ENCODE data around the gene DCTD. TPM values are rescaled to one million over a fixed set of nuclear protein-coding genes. Genes with fewer than 3 reads are reported as not detected.

DCTD gene
- total and polyA plus RNA-seq, 2 experiments from 2014 or later, result 39.3 to 40.3 TPM

DNA sequence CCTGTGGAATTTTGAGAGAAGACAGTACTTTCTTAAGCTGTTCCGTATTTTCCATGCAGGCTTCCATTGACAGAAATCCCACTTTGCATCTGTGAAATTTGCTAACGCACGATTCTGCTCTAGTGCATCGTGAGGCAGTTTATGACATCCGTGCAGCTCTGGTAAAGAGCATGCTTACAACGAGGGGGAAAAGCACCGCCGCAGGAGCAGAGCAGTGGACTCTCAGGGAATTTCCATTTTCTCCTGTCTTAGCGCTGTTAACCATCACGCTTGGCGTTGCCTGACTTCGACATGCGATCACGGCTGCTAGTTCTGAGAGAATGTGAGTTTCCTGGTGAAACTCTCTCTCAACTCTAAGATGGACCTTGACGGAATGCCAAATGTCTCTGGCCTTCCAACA lies 43.9 kb downstream of the DCTD start:
- peaks cover 7% of the 10 kb centered on the region for H3K27me3 Mint-ChIP-seq (ENCODE audit: insufficient read depth, low read depth, poor library complexity)
- no peak overlapping the region for H3K27ac Mint-ChIP-seq
- H3K36me3 Mint-ChIP-seq (ENCODE audit: low read depth), result no peaks in the 10 kb centered on the region; the same call in 2 of the 3 replicates
- Histone ChIP-seq H3F3A (replicated peaks; ENCODE audit: low read depth) (no peaks in the 10 kb centered on the region), H3K27me3 (ENCODE audit: insufficient read depth) (no peaks in the 10 kb centered on the region), H3K4me3 (no peak overlapping the region), H3K27ac (ENCODE audit: low read depth) (no peak overlapping the region), H3K79me2 (replicated peaks; ENCODE audit: insufficient read depth) (no peaks in the 10 kb centered on the region), H3K9me2 (ENCODE audit: insufficient read depth) (0 out of 2 replicates have a peak, but pooled peaks cover 8% of the 10 kb centered on the region), H3K4me1 (ENCODE audit: insufficient read depth) (no peaks in the 10 kb centered on the region), H3K4me2 (no peak overlapping the region), H3K36me3 (ENCODE audit: insufficient read depth) (no peaks in the 10 kb centered on the region), H2AFZ (no peak overlapping the region), H4K20me1 (replicated peaks; ENCODE audit: insufficient read depth) (no peaks in the 10 kb centered on the region)
- TF ChIP-seq ZNF331 (CRISPR knock-in tag; IDR thresholded peaks at IDR 0.05; ENCODE audit: low read depth) (no peak), POLR2AphosphoS5 (IDR thresholded peaks at IDR 0.05; ENCODE audit: low read depth) (no peak)
- no peaks in the 10 kb centered on the region; the same call in 2 of the 3 replicates for H3K9me3 Mint-ChIP-seq
- no peak overlapping the region for H3K4me3 Mint-ChIP-seq
- DNase-seq (ENCODE audit: low spot score) (no peak), ATAC-seq (no peak)
- H3K4me1 Mint-ChIP-seq, result no peaks in the 10 kb centered on the region; the same call in 2 of the 3 replicates

- Histone ChIP-seq H3F3A (replicated peaks; ENCODE audit: low read depth) (no peaks in the 10 kb centered on the region), H3K4me1 (ENCODE audit: insufficient read depth) (no peaks in the 10 kb centered on the region), H3K79me2 (replicated peaks; ENCODE audit: insufficient read depth) (no peaks in the 10 kb centered on the region), H3K4me3 (no peak overlapping the region), H4K20me1 (replicated peaks; ENCODE audit: insufficient read depth) (no peaks in the 10 kb centered on the region), H3K27ac (ENCODE audit: low read depth) (no peak overlapping the region), H3K27me3 (ENCODE audit: insufficient read depth) (no peaks in the 10 kb centered on the region), H3K9me2 (ENCODE audit: insufficient read depth) (0 out of 2 replicates have a peak, but pooled peaks cover 8% of the 10 kb centered on the region), H3K36me3 (ENCODE audit: insufficient read depth) (no peaks in the 10 kb centered on the region), H2AFZ (no peak overlapping the region), H3K4me2 (no peak overlapping the region)
- Mint-ChIP-seq H3K9me3 (no peaks in the 10 kb centered on the region; the same call in 2 of the 3 replicates), H3K4me3 (no peak overlapping the region), H3K4me1 (no peaks in the 10 kb centered on the region; the same call in 2 of the 3 replicates), H3K27me3 (ENCODE audit: insufficient read depth, low read depth, poor library complexity) (peaks cover 7% of the 10 kb centered on the region), H3K36me3 (ENCODE audit: low read depth) (no peaks in the 10 kb centered on the region; the same call in 2 of the 3 replicates), H3K27ac (no peak overlapping the region)
- no peak for ATAC-seq
- TF ChIP-seq CREB1 (CRISPR knock-in tag; IDR thresholded peaks at IDR 0.05; ENCODE audit: low read depth), result no peak
- TF ChIP-seq STAT1 (IDR thresholded peaks at IDR 0.05; ENCODE audit: unreplicated experiment), result no peak
- DNase-seq (ENCODE audit: low spot score), result no peak
These were observed 44.3 kb downstream of the DCTD start for GRCh38 chr4:182872886-182873285.

DNA sequence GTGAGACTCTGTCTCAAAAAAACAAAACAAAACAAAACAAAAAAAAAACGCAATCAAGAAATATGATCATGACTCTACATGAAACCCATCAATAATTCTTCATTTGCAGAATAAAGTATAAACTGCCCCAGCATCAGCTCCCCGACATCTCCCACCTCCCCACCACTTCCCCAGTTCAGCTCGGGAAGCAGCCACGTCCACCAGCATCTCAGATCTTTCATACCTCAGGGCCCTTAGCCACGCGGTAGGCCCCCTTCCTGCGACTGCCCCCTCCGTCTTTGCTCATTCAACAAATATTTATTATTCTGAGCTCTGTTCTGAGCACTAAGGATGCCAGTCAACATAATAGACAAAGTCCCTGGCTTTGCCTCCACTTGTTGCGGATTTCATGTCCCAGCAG lies 45.6 kb downstream of the DCTD start:
- Mint-ChIP-seq H3K4me1 (peaks cover 7% of the 10 kb centered on the region), H3K27ac (no peak overlapping the region), H3K9me3 (no peaks in the 10 kb centered on the region), H3K36me3 (ENCODE audit: low read depth) (no peaks in the 10 kb centered on the region; the same call in 2 of the 3 replicates), H3K27me3 (ENCODE audit: insufficient read depth, low read depth, poor library complexity) (peaks cover 7% of the 10 kb centered on the region), H3K4me3 (no peak overlapping the region)
- Histone ChIP-seq H3K79me2 (replicated peaks; ENCODE audit: insufficient read depth) (no peaks in the 10 kb centered on the region), H2AFZ (no peak overlapping the region), H3K36me3 (ENCODE audit: insufficient read depth) (no peaks in the 10 kb centered on the region), H3K4me3 (no peak overlapping the region), H3F3A (replicated peaks; ENCODE audit: low read depth) (no peaks in the 10 kb centered on the region), H3K4me1 (ENCODE audit: insufficient read depth) (peaks cover 1% of the 10 kb centered on the region; the same call in 1 of the 2 replicates), H3K9me2 (ENCODE audit: insufficient read depth) (0 out of 2 replicates have a peak, but pooled peaks cover 8% of the 10 kb centered on the region), H3K27me3 (ENCODE audit: insufficient read depth) (no peaks in the 10 kb centered on the region), H4K20me1 (replicated peaks; ENCODE audit: insufficient read depth) (no peaks in the 10 kb centered on the region), H3K27ac (ENCODE audit: low read depth) (no peak overlapping the region), H3K4me2 (no peak overlapping the region)
- ATAC-seq (no peak), DNase-seq (ENCODE audit: low spot score) (no peak)
- TF ChIP-seq EZH2 (IDR thresholded peaks at IDR 0.05; ENCODE audit: low read depth, unreplicated experiment) (no peak), ZNF331 (CRISPR knock-in tag; IDR thresholded peaks at IDR 0.05; ENCODE audit: low read depth) (no peak), NANOG (IDR thresholded peaks at IDR 0.05; ENCODE audit: borderline replicate concordance) (no peak), ZNF114 (CRISPR knock-in tag; IDR thresholded peaks at IDR 0.05) (no peak), POLR2AphosphoS5 (IDR thresholded peaks at IDR 0.05; ENCODE audit: low read depth) (no peak), STAT1 (IDR thresholded peaks at IDR 0.05; ENCODE audit: unreplicated experiment) (no peak), CREB1 (CRISPR knock-in tag; IDR thresholded peaks at IDR 0.05; ENCODE audit: low read depth) (no peak), EZH2phosphoT487 (IDR thresholded peaks at IDR 0.05; ENCODE audit: unreplicated experiment) (no peak), CTCF (conservative IDR thresholded peaks at IDR 0.05; ENCODE audit: low read depth in 2 of 2) (no peak), JUNB (IDR thresholded peaks at IDR 0.05; ENCODE audit: unreplicated experiment) (no peak)
- TF ChIP-seq, protein P1, sequence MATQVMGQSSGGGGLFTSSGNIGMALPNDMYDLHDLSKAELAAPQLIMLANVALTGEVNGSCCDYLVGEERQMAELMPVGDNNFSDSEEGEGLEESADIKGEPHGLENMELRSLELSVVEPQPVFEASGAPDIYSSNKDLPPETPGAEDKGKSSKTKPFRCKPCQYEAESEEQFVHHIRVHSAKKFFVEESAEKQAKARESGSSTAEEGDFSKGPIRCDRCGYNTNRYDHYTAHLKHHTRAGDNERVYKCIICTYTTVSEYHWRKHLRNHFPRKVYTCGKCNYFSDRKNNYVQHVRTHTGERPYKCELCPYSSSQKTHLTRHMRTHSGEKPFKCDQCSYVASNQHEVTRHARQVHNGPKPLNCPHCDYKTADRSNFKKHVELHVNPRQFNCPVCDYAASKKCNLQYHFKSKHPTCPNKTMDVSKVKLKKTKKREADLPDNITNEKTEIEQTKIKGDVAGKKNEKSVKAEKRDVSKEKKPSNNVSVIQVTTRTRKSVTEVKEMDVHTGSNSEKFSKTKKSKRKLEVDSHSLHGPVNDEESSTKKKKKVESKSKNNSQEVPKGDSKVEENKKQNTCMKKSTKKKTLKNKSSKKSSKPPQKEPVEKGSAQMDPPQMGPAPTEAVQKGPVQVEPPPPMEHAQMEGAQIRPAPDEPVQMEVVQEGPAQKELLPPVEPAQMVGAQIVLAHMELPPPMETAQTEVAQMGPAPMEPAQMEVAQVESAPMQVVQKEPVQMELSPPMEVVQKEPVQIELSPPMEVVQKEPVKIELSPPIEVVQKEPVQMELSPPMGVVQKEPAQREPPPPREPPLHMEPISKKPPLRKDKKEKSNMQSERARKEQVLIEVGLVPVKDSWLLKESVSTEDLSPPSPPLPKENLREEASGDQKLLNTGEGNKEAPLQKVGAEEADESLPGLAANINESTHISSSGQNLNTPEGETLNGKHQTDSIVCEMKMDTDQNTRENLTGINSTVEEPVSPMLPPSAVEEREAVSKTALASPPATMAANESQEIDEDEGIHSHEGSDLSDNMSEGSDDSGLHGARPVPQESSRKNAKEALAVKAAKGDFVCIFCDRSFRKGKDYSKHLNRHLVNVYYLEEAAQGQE (IDR thresholded peaks at IDR 0.05; ENCODE audit: unreplicated experiment), result no peak
- TF ChIP-seq, protein P2, sequence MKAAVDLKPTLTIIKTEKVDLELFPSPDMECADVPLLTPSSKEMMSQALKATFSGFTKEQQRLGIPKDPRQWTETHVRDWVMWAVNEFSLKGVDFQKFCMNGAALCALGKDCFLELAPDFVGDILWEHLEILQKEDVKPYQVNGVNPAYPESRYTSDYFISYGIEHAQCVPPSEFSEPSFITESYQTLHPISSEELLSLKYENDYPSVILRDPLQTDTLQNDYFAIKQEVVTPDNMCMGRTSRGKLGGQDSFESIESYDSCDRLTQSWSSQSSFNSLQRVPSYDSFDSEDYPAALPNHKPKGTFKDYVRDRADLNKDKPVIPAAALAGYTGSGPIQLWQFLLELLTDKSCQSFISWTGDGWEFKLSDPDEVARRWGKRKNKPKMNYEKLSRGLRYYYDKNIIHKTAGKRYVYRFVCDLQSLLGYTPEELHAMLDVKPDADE (IDR thresholded peaks at IDR 0.05), result no peak
